ENCODE measurements around the gene SENP1.

- no peak for TF ChIP-seq CTCF (IDR thresholded peaks at IDR 0.05)
- no peak for TF ChIP-seq POLR2A (IDR thresholded peaks at IDR 0.05)
Measured at GRCh38 chr12:48032597-48032996, 73.3 kb downstream of the SENP1 start.
